ENCODE results near the gene TRAK2. TPM values are rescaled to one million over a fixed set of nuclear protein-coding genes. Genes with fewer than 3 reads are reported as not detected.
A peak's percentile ranks its signal among the peaks of the same experiment; 100 is the strongest.

The TRAK2 gene
- total RNA-seq = 21.6 and 24.5 TPM in 2 replicates
- total RNA-seq (2013) = 45.0 TPM
- polyA plus RNA-seq = 16.9 and 17.8 TPM in 2 replicates
- 25.1 and 28.3 TPM in 2 replicates for polyA minus RNA-seq

DNA sequence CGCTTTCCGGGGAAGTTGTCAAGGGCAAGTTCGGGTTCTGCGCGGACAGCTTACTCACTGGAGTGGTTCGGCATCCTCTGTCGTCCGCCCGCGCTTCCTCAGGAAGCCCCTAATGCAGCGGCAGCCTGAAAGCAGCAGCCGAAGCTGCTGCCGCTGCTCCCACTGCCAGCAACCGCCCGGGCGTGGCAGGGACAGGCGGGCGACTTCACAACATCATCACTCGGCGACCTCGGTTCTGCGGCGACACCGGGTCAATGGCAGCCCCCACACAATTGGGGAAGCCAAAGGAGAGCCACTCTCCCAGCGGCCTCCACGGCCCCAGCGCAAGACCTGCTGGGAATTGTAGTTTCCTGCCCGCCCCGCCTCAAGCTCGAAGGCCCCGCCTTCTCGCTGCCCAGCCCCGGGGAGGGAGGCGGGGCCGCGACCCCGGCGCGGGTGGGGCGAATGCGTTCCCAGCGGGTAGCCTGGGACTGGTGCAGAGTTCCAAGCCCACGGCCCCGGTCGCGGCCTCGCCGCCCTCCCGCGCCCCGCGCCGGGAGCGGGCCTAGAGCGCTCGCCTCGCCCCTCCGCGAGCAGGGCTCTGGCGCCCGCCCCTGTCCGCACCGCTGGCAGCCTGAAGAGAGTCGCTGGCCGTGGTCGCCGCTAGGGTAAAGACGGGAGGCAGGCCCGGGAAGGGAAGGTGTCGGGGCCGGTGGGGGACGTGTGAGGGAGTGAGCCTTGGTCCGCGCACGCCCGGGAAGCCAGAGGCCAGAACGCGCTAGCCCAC, at the start of gene TRAK2, which contains the start of gene STRADB:
TSS of gene TRAK2 (minus strand) at position 167 of the 766 bp plus-strand sequence. CDS start 30,951 bp downstream, outside the sequence.
TSS of gene STRADB (plus strand) at position 449 of the 766 bp plus-strand sequence. CDS start 3,101 bp downstream, outside the sequence.
- Histone ChIP-seq H3K4me2 (replicated peaks; ENCODE audit: low read depth, low read length, poor library complexity, severe bottlenecking) (peak within 1 kb of the TSS; percentile 83), H2AFZ (ENCODE audit: insufficient read depth, low read depth, low read length, poor library complexity, severe bottlenecking) (peak within 1 kb of the TSS; percentile 83), H3K4me3 (ENCODE audit: control extremely low read depth in 1 of 5, extremely low read depth in 1 of 5, insufficient read depth in 1 of 5, low read depth in 2 of 5, low read length in 4 of 5) (peak within 1 kb of the TSS; percentile 61 to 94 (median 69)), H3K36me3 (replicated peaks in 1 of 2; ENCODE audit: control extremely low read depth in 1 of 2, control insufficient read depth in 1 of 2, extremely low read depth in 1 of 2, insufficient read depth in 2 of 2, low read length in 1 of 2) (peaks cover 0 to 7% of the 10 kb centered on the region in 2 experiments), H3K4me1 (ENCODE audit: control insufficient read depth in 2 of 2, insufficient read depth in 2 of 2, low read length in 2 of 2) (peaks cover 39 to 43% of the 10 kb centered on the region in 2 donors), H3K79me2 (ENCODE audit: control insufficient read depth, insufficient read depth, low read length) (peaks cover 55% of the 10 kb centered on the region), H3K27me3 (replicated peaks in 1 of 4; ENCODE audit: control extremely low read depth in 1 of 4, control insufficient read depth in 3 of 4, insufficient read depth in 4 of 4, low read length in 3 of 4) (no peaks in the 10 kb centered on the region), H3K9me3 (ENCODE audit: control extremely low read depth in 1 of 3, control insufficient read depth in 2 of 3, insufficient read depth in 1 of 3, low read length in 2 of 3) (no peaks in the 10 kb centered on the region), H4K20me1 (ENCODE audit: control insufficient read depth, insufficient read depth, low read length, poor library complexity, severe bottlenecking) (no peaks in the 10 kb centered on the region), H3K9ac (ENCODE audit: low read length) (peak within 1 kb of the TSS; percentile 82), H3K27ac (ENCODE audit: low read length in 2 of 2) (peak within 1 kb of the TSS; percentile 54 to 88)
- peaks cover 41% of the 10 kb centered on the region for H3K4me1 Mint-ChIP-seq
- CTCF ChIA-PET = interaction anchor here (0.6 to 2.0 kb wide), 9 partner anchors 57 to 562 kb away, joined by 3 to 5 read pairs (median 3); partner anchors contain the start of genes ALS2, CASP10, NIF3L1 and PPIL3
- ATAC-seq (ENCODE audit: low read depth) = peak; percentile 92
- peak within 1 kb of the TSS; percentile 97 for H3K4me3 Mint-ChIP-seq
- H3K27me3 Mint-ChIP-seq = no peaks in the 10 kb centered on the region
- peak within 1 kb of the TSS; percentile 96 for H3K27ac Mint-ChIP-seq
- POLR2A ChIA-PET = interaction anchor here (0.7 to 2.2 kb wide), 8 partner anchors 54 to 587 kb away, joined by 3 to 8 read pairs (median 6); partner anchors contain the start of genes ALS2, CFLAR, CLK1 and NIF3L1
- TF ChIP-seq EZH2 (IDR thresholded peaks at IDR 0.05; ENCODE audit: borderline replicate concordance, insufficient read depth, low read depth, low read length, poor library complexity, severe bottlenecking) (no peak), CTCF (IDR thresholded peaks at IDR 0.05) (peak; percentile 48)
- intact Hi-C loops (cut with micrococcal nuclease) = loop anchor here (1.0 to 10.0 kb wide), 15 partner anchors 123 to 1786 kb away; partner anchors contain the start of genes BZW1, C2orf69, CYP20A1 and FZD7
- WGBS (ENCODE audit: insufficient coverage) = under 1% methylated on average over 78 of the region's 78 CpGs
- H3K9me3 Mint-ChIP-seq (ENCODE audit: insufficient read depth) = no peaks in the 10 kb centered on the region
- DNase-seq = peak; percentile 98

All from B cell (primary cell).